Loucy (cell line): Measurements from ENCODE around the gene ZNF771.

ENCODE experiments used
- H2AFZ ChIP-seq: fragments of 200-600 bp; sonication (generic); 2 replicates; pipeline ENCODE4 v1.6.0; 2016; ENCODE audit warnings: antibody characterized with exemption, mild to moderate bottlenecking, low read length, moderate library complexity
- H3F3A ChIP-seq: fragments of 200-600 bp; 2 replicates; pipeline ENCODE4 v1.6.0; 2016; ENCODE audit warnings: antibody characterized with exemption, low read depth, mild to moderate bottlenecking
- H3K27me3 ChIP-seq: fragments of 200-600 bp; sonication (generic); 2 replicates; pipeline ENCODE4 v1.6.1; 2014; ENCODE audit warnings: low read length, mild to moderate bottlenecking; ENCODE audit not compliant: insufficient read depth, poor library complexity, severe bottlenecking
- H3K36me3 ChIP-seq: fragments of 200-600 bp; sonication (generic); 2 replicates; pipeline ENCODE4 v1.6.1; 2016; ENCODE audit warnings: low read length; ENCODE audit not compliant: insufficient read depth
- H3K4me1 ChIP-seq: fragments of 200-600 bp; sonication (generic); 2 replicates; pipeline ENCODE4 v1.5.1; 2014; ENCODE audit warnings: low read length, mild to moderate bottlenecking; ENCODE audit not compliant: insufficient read depth, poor library complexity, severe bottlenecking
- H3K4me2 ChIP-seq: fragments of 200-600 bp; sonication (generic); 2 replicates; pipeline ENCODE4 v1.6.0; 2014; ENCODE audit warnings: antibody characterized with exemption, low read length, low read depth, mild to moderate bottlenecking; ENCODE audit not compliant: poor library complexity, severe bottlenecking
- H3K4me3 ChIP-seq: fragments of 200-600 bp; sonication (generic); 2 replicates; pipeline ENCODE4 v1.5.1; 2014; ENCODE audit warnings: low read length, mild to moderate bottlenecking, mixed read lengths; ENCODE audit not compliant: poor library complexity, severe bottlenecking
- H3K79me2 ChIP-seq: fragments of 200-600 bp; sonication (generic); 2 replicates; pipeline ENCODE4 v1.6.1; 2014; ENCODE audit warnings: low read length; ENCODE audit not compliant: insufficient read depth
- H3K9ac ChIP-seq: fragments of 200-600 bp; sonication (generic); 2 replicates; pipeline ENCODE4 v1.6.0; 2014; ENCODE audit warnings: mild to moderate bottlenecking, low read depth, low read length, moderate library complexity; ENCODE audit not compliant: poor library complexity, severe bottlenecking
- H3K9me2 ChIP-seq: fragments of 200-600 bp; sonication (generic); replicated peaks from 2 replicates; pipeline ENCODE4 v1.6.1; 2016; ENCODE audit warnings: low read depth, low read length, mixed read lengths
- H3K9me3 ChIP-seq: fragments of 200-600 bp; sonication (generic); 2 replicates; pipeline ENCODE4 v1.6.1; 2014; ENCODE audit warnings: mild to moderate bottlenecking, antibody characterized with exemption, low read length, low read depth; ENCODE audit not compliant: insufficient read depth
- H4K20me1 ChIP-seq: fragments of 200-600 bp; sonication (generic); 2 replicates; pipeline ENCODE4 v1.6.0; 2014; ENCODE audit warnings: antibody characterized with exemption, low read length, mild to moderate bottlenecking; ENCODE audit not compliant: insufficient read depth, poor library complexity, severe bottlenecking
- CTCF ChIP-seq: fragments of 200-600 bp; sonication (generic); conservative IDR thresholded peaks from 2 replicates; pipeline ENCODE4 v1.5.1; 2014; ENCODE audit warnings: mild to moderate bottlenecking, antibody characterized with exemption, low read length
- EZH2phosphoT487 ChIP-seq: fragments of 200-600 bp; IDR thresholded peaks from 2 replicates; pipeline ENCODE4 v1.6.1; 2018; ENCODE audit warnings: antibody characterized with exemption, mild to moderate bottlenecking, moderate library complexity, borderline replicate concordance

ZNF771 gene

GRCh38 chr16:30382111-30382881, 25.1 kb upstream of the ZNF771 start, which contains the start of gene SEPTIN1:
TSS of gene SEPTIN1 (minus strand) at chr16:30382561. CDS start at chr16:30382542, 19 bp downstream.
- Histone ChIP-seq H3K4me3 (peak within 1 kb of the TSS; percentile 94), H4K20me1 (peaks cover 13% of the 10 kb centered on the region), H3F3A (peaks cover 9% of the 10 kb centered on the region), H2AFZ (peak within 1 kb of the TSS; percentile 89), H3K36me3 (no peaks in the 10 kb centered on the region), H3K9me3 (no peaks in the 10 kb centered on the region), H3K79me2 (peaks cover 40% of the 10 kb centered on the region), H3K4me1 (peaks cover 50% of the 10 kb centered on the region), H3K9me2 (no peaks in the 10 kb centered on the region), H3K27me3 (no peaks in the 10 kb centered on the region), H3K4me2 (peak within 1 kb of the TSS; percentile 88), H3K9ac (peak within 1 kb of the TSS; percentile 85)
- TF ChIP-seq EZH2phosphoT487 (no peak), CTCF (no peak)

- Histone ChIP-seq H3K9me3 (no peaks in the 10 kb centered on the region), H3K4me3 (peak overlapping the region; percentile 94), H2AFZ (no peak overlapping the region), H3K36me3 (no peaks in the 10 kb centered on the region), H3K27me3 (no peaks in the 10 kb centered on the region), H4K20me1 (peaks cover 13% of the 10 kb centered on the region), H3K79me2 (peaks cover 40% of the 10 kb centered on the region), H3K4me1 (peaks cover 46% of the 10 kb centered on the region), H3K9me2 (no peaks in the 10 kb centered on the region), H3F3A (peaks cover under 1% of the 10 kb centered on the region), H3K4me2 (peak overlapping the region; percentile 88), H3K9ac (peak overlapping the region; percentile 85)
- TF ChIP-seq CTCF = no peak
- no peak for TF ChIP-seq EZH2phosphoT487
Observed at GRCh38 chr16:30383521-30383920, 23.9 kb upstream of the ZNF771 start.

GRCh38 chr16:30394592-30395154, 12.7 kb upstream of the ZNF771 start:
- Histone ChIP-seq H3K9ac (peak overlapping the region; percentile 89), H3K9me2 (no peaks in the 10 kb centered on the region), H3F3A (peaks cover 10% of the 10 kb centered on the region), H3K79me2 (peaks cover 45% of the 10 kb centered on the region), H3K27me3 (no peaks in the 10 kb centered on the region), H3K9me3 (no peaks in the 10 kb centered on the region), H4K20me1 (peaks cover 17% of the 10 kb centered on the region), H2AFZ (peak overlapping the region; percentile 98), H3K36me3 (peaks cover 8% of the 10 kb centered on the region; the same call in 1 of the 2 replicates), H3K4me3 (peak overlapping the region; percentile 99), H3K4me2 (peak overlapping the region; percentile 94), H3K4me1 (peaks cover 46% of the 10 kb centered on the region)
- TF ChIP-seq CTCF (no peak), EZH2phosphoT487 (no peak)
